ENCODE results near the gene PDCD10.
A peak's percentile ranks its signal among the peaks of the same experiment; 100 is the strongest.

The PDCD10 gene

DNA sequence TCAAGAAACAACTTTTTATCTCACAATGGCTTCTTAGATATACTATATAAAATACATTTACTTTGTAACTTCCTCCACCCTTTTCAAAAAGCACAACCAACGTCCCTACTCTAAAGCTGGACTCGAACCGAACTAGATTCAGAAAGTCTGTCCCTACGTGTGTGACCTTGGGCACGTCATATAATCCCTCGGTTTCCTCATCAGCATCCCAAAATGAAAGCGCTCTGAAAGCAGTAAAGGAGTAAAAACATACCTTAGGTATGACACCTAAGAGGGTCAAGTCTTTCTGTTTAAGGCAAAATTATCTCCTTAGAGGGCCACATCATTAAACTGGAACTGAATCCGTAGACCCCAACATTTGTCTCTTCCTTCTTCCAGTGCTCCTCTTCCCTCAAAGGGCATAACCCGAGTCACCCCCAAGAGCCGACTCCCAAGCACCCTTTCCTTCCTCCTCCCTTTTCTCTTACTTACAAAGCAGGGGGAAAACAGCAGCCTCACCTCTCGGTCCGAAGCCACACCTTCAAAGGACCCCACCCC lies 663 bp downstream of the PDCD10 start:
- DNase-seq: no peak

DNA sequence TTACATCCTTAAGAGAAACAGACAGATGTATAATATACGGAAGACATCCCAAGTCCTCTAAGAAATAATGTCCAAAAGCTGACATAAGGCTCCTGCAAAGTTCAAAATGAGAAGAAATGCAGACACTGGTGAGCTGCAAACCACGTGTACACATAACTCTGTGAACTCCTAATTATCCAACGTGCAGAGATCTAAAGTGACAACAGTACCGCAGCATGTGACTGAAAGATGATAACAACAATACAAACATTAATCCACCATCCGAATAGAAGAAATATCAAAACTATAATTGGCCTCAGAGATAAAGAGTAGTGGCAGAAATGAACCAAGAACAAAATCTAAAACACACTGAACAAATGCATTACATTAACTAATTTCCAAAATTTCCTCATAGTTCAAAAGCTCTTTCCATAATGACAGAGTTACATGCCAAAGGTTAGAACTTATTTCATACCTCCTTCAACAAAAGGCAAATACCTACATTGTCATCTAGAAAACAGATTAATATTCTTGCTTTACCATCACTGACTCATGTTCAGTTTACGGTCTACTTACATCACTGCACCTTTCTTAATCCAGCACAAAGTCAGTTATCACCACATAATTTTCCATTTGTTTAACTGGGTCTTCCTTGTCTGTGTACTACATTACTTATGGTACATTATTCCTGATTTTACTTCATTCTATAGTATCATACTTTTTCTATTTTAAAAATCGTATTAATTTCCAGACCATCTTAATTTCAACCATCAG lies 2.2 kb downstream of the PDCD10 start:
- no peak for DNase-seq

DNA sequence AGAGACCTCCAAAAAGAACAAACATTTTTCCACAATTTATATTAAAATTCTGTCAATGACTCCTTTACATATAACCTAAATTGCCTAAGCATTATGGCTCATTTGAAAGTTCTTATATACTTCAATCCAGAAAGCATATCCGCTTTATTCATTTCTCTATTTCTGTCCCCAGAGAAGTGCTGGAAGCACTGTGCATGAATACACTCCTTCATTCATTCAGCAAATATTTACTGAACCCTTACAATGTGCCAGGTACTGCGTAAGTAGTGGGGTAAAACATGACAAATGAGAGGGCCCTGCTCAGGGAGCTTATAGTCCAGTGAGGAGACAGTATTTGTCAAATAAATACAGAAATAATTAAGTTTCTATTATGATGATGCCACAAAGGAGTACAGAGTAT lies 3.3 kb downstream of the PDCD10 start:
- no peak for DNase-seq

DNA sequence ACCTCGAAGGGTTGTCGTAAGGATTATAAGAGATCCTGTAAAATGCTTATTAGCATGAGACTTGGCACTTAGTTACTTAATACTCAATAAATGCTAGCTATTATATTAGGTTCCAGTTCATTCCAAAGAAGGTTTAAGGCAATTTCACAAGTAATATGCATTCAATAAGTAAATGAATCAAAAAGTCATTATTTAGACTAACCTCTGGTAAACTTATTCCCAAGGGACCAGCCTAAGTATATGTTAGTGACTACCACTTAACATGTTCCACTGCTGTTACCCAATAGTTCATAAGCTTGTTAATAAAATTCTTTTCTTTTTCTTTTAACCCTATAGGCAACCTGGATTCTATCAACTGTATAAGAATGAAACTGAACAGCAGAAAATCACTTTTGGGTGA lies 5.1 kb downstream of the PDCD10 start:
- no peak for DNase-seq

DNA sequence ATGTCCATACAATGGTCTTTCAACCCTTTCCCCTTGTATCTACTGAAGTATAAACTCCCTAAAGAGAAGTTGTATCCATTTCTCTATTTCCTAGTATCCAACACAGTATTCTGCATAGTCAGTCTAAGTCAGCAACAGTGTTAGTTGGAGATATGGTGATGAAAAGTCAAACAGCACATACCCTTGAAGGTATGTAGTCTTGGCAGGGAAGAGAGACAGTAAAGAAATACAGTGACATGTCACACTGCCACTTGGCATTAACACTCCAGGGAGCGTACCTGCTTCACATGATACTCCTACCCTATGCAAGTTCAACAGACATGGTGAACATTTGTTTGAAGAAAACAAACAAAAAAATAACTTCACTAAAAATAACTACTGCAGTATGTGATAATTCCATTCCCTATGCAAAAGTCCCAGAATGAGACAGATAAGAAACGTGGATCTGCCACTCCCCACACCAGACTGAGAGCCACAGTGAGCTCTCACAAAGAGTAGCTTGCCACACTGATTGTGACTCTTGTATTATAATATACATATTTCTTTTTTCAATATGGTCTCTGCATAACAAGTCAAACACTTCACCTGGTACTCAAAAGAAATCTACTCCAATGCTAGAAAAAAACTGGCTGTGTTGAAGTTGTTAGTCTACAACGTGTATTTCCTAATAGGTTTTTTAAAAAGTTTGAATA lies 5.9 kb downstream of the PDCD10 start:
- DNase-seq: no peak

DNA sequence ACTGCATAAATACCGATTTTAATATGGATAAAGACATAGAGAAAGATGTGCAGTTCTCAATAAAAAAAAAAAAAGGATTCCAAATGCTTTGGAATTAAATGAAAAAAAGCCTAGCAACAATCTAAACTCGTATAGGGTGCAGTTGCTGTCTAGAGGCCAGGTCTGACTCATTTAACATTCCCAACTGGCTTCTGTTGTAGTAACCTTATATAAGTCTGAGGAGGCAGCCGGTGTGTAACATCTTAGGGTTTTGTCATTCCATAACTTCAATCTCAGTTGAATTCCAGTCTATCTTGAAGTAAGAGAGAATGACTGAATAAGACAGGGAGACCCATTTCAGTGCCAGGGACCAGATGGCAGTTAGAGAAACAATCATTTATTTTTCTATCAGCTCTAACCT lies 6.5 kb downstream of the PDCD10 start:
- DNase-seq: no peak

DNA sequence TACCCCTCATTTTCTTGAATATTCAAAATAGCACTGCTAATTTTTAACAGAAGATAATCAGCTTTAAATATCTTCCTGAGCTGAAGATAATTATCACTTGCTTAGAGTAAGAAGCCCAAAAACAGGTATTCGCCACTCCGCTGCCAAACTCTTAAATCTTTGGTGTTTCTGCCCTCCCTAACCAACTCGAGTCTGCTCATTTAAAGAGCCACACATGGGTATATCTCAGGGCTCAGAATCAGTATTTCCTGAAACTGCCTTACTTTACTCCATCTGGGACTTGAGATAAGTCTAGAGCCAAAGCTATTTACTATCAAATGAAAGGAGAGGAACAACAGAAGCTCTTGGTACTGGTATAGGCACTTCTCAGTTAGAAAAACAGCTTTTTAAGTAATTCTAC lies 10.8 kb downstream of the PDCD10 start:
- no peak for DNase-seq

DNA sequence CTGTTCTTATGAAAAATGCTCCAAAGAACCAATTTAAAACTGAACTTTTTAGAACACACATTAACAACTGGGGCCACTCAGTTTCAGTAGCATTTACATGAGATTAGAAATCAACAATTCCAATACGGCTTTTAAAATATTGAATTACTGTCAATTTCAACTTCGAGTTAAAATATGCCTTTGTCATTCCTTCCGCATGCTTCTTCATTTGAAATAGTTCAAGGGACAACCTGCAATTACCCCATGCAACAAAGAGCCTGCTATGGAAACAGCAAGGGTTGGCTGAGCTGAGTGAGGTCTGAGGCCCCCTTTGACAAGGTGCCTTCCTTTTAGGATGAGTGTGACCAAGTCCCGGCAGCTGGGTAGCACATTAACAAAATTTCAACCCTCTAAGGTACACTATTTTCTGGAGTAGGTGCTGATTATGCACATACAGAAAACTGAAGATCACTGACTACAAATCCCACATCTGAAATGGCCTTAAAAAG lies 11.6 kb downstream of the PDCD10 start:
- DNase-seq: no peak

DNA sequence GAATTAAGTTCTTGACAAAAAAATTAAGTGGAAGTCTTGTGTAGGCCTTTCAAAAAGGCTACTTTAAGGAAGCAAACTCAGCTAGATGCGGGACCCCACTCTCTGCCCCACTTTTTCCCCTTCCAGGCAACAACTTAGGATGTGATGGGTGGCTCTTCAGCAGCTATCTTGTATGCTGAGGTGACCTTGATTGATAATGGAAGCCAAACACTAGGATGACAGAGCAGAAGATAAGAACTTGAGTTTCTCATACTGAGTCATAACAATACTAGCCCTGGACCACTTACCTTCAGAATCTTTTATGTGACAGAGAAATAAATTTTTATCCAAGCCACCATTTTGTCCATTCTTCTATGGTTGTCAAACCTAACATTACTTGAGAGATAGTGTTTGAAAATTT lies 16.1 kb downstream of the PDCD10 start:
- DNase-seq: no peak

DNA sequence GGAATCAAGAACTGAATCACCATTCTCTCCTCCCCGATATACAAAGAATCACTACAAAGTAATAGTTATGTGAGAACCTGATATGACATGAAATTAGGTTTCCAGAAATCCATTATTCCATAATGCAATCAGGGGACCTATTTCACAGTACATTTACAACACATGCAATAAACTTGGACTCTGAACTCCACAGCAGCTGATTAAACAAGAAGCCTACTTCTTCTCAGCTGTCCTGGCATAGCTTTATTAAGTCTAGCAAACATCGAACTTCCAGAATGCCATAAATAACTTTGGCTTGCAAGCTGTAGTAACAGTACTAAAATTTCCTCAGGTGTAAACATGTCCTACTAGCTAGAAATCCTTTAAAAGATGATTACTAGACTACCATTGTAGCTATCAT lies 17.8 kb downstream of the PDCD10 start:
- no peak for DNase-seq

DNA sequence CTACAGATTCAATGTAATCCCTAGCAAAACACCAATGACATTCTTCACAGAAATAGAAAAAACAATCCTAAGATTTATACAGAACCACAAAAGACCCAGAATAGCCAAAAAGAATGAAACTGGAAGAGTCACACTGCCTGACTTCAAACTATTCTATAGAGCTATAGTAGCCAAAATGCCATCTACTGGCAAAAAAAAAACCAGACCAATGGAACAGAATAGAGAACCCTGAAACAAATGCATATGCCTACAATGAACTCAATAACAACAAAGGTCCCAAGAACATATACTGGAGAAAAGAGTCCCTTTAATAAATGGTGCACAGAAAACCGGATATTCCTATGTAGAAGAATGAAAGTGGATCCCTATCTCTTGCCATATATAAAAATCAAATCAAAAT lies 19.8 kb downstream of the PDCD10 start:
- DNase-seq: no peak

DNA sequence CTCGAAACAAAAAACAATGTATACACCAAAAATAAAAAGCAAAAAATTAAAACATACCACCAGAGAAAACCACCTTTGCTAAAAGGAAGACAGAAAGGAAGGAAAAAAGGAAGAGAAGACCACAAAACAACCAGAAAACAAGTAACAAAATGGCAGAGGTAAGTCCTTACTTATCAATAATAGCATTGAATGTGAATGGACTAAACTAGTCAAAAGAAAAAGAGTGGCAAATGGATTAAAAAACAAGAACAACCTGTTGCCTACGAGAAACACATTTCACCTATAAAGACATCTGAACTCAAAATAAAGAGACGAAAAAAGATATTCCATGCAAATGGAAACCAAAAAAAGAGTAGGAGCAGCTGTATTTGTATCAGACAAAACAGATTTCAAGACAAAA lies 22.2 kb downstream of the PDCD10 start:
- no peak for DNase-seq

DNA sequence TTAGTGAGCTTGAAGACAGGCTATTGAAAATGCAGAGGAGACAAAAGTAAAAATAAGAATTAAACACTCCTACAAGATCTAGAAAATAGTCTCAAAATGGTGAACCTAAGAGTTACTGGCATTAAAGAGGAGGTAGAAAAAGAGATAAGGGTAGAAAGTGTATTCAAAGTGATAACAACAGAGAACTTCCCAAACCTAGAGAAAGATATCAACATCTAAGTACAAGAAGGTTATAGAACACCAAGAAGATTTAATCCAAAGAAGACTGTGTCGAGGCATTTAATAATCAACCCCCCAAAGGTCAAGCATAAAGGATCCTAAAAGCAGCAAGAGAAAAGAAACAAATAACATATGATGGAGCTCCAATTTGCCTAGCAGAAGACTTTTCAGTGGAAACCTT lies 23.3 kb downstream of the PDCD10 start:
- DNase-seq: no peak

DNA sequence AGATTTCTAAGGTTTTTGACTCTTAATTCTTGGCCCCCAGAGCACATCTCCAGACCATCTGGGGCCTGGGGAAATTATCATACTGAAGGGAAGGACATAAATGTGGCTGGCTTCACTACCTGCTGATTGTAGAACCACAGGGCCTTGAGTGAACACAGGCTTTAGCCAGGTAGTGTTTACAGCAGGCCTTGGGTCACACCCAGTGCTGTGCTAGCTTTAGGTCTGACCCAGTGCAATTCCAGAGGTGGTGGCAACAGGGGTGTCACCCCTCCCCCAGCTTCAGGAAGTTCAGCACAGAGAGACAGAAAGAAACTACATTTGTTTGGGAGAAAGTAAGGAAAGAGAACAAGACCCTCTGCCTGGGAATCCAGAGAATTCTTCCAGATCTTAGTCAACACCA lies 24.1 kb downstream of the PDCD10 start:
- DNase-seq: no peak

DNA sequence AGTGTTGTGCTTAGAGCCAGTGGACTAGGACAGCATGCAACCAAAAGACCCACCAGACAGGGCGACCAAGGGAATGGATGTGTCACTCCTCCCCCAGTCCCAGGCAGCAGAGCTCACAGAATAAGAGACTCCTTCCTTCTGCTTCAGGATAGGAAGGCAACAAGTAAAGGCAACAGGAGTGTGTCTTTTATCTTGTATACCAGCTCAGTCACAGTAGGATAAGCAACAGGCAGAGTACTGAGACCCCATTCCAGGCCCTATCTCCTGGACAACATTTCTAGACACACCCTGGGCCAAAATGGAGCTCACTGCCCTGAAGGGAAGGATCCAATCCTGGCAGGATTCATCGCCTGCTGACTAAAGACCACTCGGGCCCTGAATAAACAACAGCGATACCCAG lies 25.0 kb downstream of the PDCD10 start:
- no peak for DNase-seq

DNA sequence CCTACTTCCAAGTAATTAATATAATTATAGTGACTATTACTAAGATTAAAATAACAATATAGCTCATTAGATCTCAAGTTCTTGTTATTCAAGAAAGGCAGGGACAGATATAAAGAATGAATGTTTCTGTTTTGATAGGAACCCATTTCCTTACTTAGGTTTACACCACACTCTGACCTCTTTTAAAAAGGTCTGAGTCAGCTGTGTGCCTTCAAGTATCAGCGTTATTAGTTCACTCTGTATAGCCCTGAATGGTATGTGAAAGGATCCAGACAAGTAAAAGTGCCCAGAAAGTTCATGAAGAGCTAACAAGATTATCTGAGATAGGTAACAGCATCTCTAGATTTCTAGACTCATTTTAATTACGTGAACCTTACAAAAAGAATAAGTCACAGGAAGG lies 28.9 kb downstream of the PDCD10 start:
- DNase-seq: no peak

DNA sequence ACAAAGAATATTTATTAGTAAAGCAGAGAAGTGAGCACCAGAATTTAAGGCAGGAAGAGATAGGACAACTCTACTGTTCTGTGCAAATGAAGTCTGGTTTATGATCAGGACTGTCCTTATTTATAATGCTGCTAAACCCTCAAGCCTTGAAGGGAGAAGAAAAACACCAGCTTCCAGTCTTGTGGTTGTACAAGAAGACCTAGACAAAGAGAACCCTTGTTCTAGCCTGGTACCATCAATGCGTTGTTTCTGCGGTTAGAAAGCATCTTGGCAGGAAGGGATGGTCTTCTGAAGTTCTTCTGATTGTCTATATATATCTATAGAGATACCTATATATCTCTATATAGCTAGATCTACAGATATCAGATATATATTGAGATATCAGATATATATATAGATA lies 33.8 kb downstream of the PDCD10 start:
- DNase-seq: no peak

DNA sequence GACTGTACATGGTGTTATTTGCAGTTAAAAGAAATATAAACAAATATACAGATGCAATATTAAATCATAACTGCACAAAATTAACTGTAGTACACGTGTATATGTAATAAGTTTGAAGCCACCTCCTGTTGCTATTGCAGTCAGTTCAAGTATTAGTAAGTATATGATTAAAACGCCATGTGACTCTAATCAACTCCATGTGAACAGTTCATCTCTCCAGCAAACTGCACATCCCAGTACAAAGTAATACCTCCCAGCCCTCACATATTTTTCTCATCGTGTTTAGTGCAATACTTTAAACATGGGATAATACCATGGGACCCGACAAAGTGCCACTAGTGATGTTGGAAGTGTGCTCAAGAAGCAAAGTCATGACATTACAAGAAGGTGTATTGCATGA lies 34.6 kb downstream of the PDCD10 start:
- no peak for DNase-seq

DNA sequence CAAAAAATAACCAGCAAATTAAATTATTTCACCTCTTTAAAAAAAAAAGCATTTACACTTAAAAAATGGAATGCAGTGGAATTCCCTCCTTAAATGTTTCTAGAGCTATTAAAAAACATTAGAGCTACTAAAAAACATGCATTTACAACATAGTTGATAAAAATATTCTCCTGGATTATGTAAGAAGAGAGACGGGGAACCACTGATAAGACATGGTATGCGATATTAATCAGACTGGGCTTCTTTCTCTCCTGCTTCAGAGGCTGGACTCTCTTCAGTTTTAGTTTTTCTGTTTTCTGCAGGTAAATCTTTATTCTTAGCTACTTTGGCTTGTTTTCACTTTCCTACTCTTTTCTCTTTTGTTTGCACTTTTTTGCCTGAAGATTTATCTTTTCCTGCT lies 40.6 kb downstream of the PDCD10 start:
- DNase-seq: no peak

DNA sequence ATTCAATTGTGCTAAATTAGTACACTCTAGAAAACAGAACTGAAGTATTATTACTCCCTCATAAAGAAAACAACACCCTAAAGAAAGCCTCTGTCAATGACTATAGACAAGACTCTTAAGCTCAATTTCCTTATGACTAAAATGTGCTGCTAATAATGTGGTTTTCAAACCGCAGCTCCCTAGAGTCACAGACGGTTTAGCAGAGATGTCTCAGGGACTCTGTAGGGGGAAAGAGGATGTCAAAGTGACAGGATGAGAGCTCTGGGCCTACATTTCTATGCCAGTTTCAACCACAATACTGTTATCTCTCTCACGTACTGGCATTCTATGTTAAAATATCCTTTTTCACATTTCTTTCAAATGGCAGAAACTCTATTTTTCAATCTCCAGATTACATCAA lies 43.3 kb downstream of the PDCD10 start:
- DNase-seq: peak in 1 of 2 donors; percentile 43

DNA sequence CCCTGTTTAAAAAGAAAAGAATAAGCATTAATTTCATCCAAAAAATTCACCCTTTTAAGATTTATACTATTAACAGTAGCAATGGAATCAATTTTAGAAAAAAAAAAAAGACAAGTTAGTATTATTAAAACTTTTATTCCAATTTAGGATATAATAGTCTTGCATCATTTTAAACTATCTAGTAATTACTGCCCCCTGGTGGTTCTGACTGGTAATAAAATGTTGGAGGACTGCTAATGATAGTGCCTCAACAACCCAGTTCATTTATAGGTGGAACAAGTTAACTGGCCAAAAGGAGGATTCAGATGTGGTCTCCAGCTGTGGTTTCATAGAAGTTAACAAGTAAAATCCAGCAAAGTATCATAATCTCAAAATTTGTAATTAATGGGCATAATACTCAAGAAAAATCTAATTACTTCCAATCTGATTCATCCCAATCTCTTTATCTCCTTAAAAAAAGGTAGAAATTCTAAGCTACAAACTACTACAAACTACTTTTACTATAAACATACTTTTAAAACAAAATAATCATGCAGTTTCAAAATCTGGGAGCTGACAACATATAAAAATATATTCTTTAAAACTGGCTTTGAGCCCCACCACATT lies 50.2 kb downstream of the PDCD10 start:
- peak; percentile 23 to 78 for DNase-seq

DNA sequence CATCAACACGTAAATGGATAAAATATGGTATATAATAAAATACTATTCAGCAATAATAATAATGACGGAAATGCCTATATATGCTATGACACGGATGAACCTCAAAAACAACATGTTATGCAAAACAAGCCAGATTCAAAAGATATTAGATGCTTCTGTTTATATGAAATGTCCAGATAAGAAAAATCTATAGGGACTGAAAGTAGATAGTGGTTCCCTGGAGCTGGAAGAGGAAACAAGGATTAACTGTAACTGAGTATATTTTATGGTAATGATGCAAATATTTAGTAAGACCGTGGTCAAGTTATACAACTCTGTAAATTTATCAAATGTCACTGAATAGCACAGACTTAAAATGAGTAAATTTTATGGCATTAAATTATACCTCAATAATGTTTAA lies 55.2 kb downstream of the PDCD10 start:
- DNase-seq: no peak

DNA sequence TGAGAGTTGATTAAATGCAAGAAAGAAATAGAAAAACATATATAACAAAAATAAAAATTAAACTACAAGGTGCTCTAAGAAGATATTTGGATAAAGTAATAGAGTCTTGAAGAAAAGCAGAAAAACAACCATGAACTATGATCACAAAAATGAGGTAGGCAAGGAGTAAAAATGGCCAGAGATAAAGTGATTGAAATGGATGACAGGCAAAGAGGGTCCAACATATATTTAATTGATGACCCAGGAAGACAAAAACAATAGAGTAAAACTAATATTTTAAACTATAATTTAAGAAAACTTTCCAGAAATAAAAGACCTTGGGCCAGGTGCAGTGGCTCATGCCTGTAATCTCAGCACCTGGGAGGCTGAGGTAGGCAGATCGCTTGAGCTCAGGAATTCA lies 58.8 kb downstream of the PDCD10 start:
- DNase-seq: no peak

DNA sequence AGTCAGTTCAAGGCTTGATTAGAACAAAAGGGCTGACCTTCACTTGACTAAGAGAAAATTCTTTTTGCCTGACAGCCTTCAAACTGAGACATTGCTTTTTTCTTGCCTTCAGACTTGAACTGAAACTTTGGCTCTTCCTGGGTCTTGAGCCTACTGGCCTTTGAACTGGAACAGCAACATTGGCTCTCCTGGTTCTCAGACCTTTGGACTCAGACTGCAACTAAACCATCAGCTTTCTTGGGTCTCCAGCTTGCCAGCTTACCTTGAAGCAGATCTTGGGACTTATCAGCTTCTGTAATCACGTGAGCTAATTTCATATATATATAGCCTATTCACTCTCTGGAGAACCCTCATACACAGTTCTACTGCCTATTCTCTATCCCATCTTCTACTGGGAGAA lies 61.5 kb downstream of the PDCD10 start:
- DNase-seq: no peak

Measured in CD4-positive, alpha-beta T cell treated with Interleukin-4 for 1 hour (primary cell).